Sciatic nerve (tissue), 2 donors: Measurements from ENCODE around the gene PRPF18. TPM values are rescaled to one million over a fixed set of nuclear protein-coding genes. Genes with fewer than 3 reads are reported as not detected.

Experiments used
- ATAC-seq: fragments of 200-7000 bp; cut with Tn5 transposase; one replicate; pipeline ENCODE4 v1.9.1; 2020; ENCODE audit warnings: mild to moderate bottlenecking, moderate library complexity
- DNase-seq: peaks from one replicate; pipeline ENCODE4 v3.0.0-alpha.2; 2020; ENCODE audit warnings: low spot score
- intact Hi-C: fragments of 100-400 bp; cut with DNase I; formaldehyde crosslinking; loops from one replicate; pipeline ENCODE4 v1.14.2; 2022
- total RNA-seq: library from RNA; stranded (reverse); fragmentation: NEBNext Ultra II Directional; extraction: Animal tissue kit (Norgen Biotek cat#: 25700); gene quantifications from one replicate; pipeline ENCODE4 v1.2.1, GENCODE V29; 2021
- donor health status: DM: no; HTN: no; CAD: no.
- donor health status: DM: no; HTN: no; CAD: no.

The PRPF18 gene
- total RNA-seq, 1 donor from 2014 or later, result 23.4 TPM

DNA sequence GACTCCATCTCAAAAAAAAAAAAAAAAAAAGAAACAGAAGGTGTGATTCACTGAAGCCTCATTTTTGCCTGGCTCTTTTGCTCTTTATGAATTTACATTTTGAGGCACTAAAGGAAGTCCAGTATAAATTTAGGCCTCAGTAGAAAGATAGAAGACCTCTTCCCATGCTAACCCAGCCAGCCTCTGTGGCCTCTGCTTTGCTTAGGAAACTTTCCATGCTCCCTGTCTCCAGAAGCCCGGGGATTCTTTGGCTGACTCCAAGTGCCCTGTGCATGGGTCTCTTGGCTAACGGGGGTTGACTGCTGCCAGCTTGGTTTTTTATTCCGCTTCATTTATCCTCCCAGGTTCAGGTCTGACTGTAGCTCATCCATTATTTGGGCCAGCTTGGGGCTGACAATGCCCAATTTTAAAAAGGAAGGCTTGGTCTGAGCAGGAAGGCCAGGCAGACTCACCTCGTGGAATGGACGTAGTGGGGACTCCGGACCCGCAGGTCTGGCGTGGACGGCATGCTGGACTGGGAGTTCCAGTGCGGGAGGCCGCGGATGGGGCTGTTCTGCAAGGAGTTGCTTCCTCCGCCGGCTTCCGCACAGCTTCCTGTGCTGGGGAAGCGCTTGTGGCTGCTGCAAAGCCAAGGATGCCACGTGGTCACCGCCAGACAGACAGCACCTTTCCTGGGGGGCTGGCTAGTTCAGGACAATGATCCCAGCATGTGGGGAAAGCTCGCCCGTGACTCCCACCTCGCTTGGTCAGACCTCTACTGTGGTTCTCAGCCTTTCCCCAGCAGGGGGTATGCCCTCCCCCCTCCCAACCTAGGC lies 72.3 kb downstream of the PRPF18 start:
- peak; percentile 40 for ATAC-seq
- DNase-seq, result peak; percentile 75
- intact Hi-C loops, result no loop called here

DNA sequence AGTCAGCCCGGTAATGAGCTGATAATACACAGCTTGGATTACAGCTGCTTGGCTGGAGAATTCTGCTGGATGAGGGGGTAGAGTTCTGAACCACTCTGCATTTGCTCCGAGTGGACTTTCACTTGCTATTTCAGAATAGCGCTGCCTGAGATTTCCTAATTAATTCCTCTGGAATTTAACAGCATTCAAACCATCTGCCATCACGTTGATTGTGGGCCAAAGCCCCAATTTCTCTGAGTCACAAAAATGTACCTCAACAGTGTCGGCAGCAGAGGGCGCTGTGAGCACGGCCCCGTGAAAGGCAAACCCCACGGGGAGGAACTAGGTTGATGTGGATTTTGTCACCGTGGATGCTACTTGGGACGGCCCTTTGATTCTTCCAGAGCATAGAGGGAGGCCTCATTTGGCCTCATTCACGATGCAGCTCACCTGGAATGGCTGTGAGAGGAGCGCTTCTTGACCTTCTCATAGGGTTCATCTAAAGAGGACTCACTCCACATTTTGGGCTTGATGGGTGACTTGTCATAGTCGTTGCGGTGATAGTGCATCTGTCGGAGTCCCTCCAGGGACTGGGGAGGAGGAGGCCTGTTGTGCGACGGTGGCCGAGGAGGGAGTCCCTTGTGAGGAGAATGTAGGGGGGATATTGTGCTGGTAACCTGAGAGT lies 73.3 kb downstream of the PRPF18 start:
- intact Hi-C loops, result loop anchor here (2.0 kb wide), 1 partner anchor 117 kb away; no protein-coding TSS in a partner anchor
- ATAC-seq (peak; percentile 82), DNase-seq (peak; percentile 84)

DNA sequence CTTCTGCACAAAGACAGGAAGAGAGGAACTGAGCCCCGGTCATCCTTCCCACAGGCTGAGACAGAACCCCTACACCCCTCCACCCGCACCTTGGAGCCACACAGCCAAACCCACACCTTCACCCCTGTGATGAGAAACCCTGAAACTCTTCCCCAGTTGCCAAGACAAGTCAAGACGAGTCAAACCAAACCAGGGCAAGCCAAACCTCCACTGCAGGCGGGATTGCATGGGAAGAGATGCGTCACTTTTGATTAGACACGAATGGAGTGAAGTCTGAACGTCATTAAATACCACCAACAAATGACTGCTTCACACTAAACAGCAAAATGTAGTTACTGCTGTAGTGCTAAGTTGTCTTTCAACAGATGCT lies 73.8 kb downstream of the PRPF18 start:
- intact Hi-C loops, result loop anchor here (2.0 kb wide), 1 partner anchor 116 kb away; no protein-coding TSS in a partner anchor
- ATAC-seq, result no peak

DNA sequence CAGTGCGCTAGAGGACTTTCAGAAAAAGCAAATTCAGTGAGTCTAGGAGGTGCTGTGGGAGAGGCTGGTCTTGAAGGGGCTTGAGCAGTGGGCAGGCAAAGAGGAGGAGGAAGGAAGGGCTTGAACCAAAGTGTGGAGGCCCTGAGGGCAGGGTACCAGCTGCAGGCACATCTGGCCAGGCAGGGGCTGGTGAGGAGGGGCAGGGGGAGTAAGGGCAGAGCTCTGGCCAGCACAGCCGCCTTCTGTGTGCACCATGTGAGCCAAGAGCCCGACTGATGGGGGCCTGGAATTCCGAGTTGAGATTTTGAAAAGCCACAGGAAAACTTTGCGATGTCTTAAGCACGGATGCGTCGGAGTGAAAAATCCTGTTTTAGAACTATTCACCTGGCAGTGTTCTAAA lies 74.5 kb downstream of the PRPF18 start:
- DNase-seq (no peak), ATAC-seq (peak; percentile 33)
- intact Hi-C loops, result loop anchor here (2.0 kb wide), 1 partner anchor 116 kb away; no protein-coding TSS in a partner anchor

More for the DNA sequence above, 73.8 kb downstream of the PRPF18 start:
- no peak for DNase-seq

DNA sequence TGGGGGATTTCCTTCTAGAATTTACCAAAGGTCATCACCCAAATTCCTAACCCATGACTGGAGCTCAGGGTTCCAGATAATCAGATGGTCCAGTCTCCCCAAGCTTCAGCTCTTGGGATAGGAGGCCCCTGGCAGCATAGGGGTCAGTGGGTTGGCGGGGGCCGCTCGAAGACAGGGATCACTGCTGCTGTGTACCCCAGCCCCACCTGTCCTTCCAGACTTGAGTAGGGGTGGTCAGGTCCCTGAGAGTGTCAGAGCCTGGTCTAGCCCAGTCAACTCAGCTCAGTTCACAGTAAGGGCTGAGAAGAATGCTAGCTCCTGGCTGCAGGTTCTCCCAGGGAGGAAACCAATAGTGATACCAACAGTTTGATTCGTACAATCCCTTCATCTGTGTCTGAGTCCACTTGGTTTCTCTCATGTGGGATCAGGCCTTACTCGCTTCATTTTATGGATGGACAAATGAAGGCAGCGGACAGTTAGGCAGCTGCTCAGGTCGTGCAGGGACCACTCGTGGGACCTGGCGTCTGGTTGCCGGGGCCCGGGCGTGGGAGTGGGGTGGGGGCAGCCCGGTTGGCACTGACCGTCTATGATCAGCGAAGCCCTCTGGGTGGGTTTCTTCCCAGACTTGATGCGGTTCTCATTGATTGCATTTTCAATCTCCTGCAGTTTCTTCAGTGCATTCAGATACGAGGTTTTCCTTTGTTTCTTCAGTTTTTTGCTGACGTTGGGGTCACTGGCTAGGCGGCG lies 78.9 kb downstream of the PRPF18 start:
- no peak for ATAC-seq
- no peak for DNase-seq
- intact Hi-C loops, result no loop called here

DNA sequence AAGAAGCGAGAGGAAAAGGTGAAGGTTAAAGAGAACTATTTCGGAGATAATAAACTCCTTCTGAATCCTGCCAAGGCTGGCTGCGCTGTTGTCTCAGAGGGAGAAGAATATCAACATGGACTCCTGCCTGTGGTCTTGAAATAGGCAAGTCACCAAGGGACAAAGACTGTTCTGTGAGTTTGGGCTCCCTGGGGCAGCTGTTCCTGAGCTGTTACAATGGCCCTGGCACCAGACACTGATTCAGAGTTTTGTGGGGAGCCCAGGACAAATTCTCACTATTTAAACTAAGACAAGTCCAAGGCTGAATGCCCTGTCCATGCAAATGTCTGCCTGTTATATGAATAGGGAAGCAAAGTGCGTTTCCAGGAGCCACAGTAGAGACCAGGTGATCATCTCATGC lies 81.4 kb downstream of the PRPF18 start:
- no peak for DNase-seq
- intact Hi-C loops, result no loop called here
- peak; percentile 50 for ATAC-seq

DNA sequence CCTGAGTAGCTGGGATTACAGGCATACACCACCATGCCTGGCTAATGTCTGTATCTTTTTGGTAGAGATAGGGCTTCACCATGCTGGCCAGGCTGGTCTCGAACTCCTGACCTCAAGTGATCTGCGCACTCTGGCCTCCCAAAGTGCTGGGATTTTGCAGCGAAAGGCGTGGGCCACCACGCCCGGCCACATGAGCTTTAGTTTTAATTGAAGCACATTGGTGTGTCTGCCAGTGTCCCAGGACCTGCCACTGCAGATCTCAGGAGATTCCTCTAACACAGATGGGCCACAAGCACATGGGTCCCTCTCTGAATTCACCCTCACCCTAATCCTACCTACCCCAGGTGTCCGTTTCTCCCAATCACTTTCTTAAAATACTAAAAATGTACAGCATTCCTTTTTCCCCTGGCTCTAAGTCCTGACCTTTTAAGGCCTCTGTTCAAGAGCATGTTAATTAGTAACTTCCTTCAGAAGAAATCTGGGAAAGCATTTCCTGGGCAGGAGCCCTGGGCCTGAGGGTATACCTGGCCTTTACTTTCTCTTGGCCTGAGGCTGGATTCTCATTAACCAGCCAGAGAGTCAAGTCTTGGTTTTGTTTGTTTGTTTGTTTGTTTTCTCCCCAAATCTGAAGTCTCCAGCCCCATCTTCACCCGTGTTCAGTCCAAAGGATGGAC lies 82.6 kb downstream of the PRPF18 start:
- intact Hi-C loops, result no loop called here
- no peak for ATAC-seq
- DNase-seq, result no peak

DNA sequence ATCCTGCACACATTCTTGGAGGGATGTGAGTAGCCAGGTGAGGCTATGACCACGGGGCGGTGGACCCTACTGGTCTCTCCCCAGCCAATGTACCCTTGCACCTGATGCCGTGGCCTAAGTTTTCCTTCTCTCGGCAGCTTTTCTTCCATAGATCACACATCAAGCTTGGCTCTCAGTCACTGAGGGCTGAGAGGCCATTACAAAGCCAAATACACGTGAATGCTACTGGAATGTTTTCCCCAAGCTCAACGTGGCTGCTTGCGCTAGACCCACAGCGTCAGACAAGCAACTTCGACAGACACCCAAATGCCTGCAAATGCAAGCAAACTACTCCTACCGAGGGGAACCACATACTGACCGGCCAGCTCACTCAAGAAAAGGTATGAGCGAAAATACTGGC lies 83.1 kb downstream of the PRPF18 start:
- DNase-seq (no peak), ATAC-seq (no peak)
- intact Hi-C loops, result no loop called here

DNA sequence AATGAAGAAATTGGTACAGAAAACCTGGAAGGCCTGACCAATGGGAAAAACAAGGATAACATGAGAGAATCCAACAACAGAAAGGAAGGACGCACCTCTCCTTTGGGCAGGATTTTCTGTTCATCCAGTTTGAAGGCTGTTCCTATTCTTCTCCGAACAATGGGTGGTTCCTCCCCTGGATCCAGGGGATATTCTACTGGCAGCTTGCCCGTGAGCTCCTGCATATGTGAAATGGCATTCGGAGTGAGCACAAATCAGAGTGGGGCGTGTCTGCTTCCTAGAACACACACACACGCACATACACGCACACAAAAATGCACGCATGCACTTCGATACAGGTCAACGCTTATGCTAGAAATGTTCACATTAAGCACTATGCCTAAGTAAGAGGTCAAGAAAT lies 83.5 kb downstream of the PRPF18 start:
- intact Hi-C loops, result no loop called here
- ATAC-seq, result no peak

DNA sequence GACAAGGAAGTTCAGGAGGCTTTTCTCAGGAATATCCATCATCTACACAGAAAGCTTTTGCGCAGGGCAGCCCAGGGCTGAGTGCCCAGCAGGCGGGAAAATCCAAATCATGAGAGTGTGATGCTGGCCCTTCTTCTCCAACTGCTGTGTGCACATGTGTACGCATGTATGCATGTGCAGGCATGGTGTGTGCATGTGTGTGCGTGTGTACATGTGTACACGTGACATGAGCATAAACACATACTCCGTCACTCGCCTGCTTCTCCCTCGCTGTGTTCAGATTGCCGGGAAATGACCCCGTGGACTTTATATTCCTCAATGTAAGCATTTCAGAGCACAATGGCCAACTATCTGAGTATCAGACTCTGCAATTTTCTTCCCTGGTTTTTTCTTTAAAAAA lies 85.1 kb downstream of the PRPF18 start:
- intact Hi-C loops, result no loop called here
- DNase-seq, result no peak
- peak; percentile 25 for ATAC-seq

More for the DNA sequence above, 83.5 kb downstream of the PRPF18 start:
- no peak for DNase-seq

DNA sequence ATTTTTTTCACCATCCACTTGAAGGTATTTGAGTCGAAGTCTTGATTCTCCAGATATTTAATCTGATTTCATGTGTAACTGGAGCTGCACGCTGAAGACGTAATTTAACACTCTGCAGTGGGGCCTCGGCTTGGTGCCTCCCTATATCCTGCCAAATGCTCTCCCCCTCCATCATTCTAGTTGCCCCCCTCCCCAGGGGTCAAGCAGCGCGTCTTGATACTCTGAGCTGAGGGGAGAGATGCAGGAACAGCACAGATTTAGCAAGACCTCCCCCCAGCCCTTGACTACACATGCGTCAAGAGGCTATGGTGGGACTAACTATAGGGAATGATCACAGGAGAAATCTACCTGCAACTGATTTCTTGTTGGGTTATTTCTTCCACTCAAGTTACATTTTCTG lies 85.8 kb downstream of the PRPF18 start:
- ATAC-seq (no peak), DNase-seq (no peak)
- intact Hi-C loops, result no loop called here

DNA sequence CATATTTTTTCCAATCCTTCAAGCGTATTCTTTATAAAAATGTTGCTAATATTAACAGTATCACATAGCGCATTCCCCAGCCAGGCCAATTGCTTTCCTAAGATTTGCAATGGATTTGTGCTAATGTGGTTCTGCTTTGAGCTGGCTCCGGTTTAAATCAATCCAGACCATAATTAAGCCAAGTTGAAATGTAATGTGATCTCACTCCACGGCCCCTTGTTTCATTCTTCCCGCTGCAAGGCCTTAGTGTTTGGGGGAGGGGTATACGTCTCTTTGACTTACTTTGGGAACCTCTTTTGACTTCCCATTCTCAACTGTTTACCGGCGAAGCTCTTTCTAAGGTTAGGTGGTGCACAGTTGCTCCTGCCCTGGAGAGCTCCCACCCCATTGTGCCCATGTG lies 86.4 kb downstream of the PRPF18 start:
- no peak for DNase-seq
- ATAC-seq, result no peak
- intact Hi-C loops, result no loop called here

DNA sequence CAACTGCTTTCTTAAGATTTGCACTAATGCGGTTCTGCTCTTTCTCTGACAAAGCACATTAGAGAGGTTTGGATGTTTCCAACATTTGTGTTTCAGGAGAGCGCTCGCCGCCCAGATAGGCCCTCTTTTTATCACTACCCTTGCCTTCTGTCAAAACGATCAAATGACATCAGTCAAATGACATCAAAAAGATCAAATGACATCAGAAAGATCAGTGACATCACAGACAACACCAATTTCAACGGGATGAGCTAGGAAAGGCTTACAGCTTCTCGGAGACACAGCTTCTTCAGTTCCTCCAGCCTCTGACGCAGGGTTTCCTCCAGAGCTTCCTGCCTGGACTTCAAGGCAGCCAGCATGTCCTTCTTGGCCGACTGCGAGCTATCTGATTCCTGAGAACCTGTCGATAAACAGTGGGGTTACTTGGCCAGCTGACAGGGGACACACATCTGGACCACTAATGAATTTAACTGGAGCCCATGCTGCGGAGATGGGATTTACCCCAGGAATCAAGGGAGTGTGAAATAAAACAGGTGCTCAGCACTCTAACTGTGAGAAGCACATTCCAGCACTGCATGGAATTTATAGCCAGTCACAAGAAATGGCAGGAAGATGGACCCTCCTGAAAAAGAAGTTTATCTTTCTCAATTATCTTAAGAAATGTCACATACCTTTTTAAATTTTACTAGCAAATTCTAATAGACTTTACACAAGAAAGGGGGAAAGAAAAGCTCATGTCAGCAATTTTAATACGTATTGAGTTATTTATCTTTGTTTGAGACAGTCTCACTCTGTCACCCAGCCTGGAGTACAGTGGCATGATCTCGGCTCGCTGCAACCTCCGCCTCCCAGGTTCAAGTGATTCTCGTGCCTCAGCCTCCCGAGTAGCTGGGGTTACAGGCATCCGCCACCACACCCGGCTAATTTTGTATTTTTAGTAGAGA lies 88.2 kb downstream of the PRPF18 start:
- DNase-seq, result no peak
- intact Hi-C loops, result no loop called here

DNA sequence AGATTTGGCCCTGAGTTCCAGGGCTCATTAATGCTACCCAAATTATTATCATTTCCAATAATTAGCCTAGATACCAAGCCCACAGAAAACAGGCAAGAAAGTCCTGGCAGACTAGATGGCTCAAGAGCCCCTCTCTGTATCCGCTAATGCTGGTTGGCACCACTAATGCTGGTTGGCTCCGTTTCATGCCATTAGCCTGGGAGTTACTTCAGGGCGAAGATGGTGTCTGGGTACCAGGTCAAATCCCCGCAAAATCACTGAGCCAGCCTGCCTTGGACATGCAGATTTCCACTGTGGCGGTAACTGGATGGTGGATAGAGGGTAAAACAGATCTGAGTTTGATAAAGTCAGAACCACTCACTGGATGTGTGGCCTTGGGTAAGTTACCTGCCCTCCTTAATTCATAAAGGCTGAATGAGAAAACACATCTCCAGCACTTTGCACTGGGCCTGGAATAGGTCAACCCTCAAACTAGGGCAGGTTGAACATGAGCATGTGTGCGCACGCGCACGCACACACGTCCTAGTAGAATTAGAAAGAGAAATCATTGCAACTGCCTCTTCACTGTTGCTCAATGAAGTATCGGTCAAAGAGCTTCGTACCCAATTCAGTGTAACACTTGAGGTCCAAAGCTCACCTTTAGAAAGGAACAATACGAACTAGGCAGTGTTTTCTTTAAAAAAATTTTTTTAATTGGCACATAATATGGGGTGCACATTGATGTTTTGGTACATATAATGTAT lies 91.5 kb downstream of the PRPF18 start:
- DNase-seq (no peak), ATAC-seq (no peak)
- intact Hi-C loops, result no loop called here

More for the DNA sequence above, 88.2 kb downstream of the PRPF18 start:
- ATAC-seq, result peak; percentile 44
